GM18505 (cell line): ENCODE data around the gene SCAF1.
"Not testable (repeated sequence)": the region's sequence is repeated elsewhere in the genome, so short reads cannot be mapped to it uniquely, and the experiment has no call there.

Source experiments
- ATAC-seq: cut with Tn5 transposase; IDR thresholded peaks from one replicate; pipeline ENCODE4 v1.9.1; 2021; ENCODE audit not compliant: unreplicated experiment
- POLR2A ChIP-seq: IDR thresholded peaks from 4 replicates; pipeline ENCODE4 v1.6.1; 2011; ENCODE audit warnings: borderline replicate concordance; ENCODE audit not compliant: insufficient read depth, insufficient read length; ENCODE audit errors: extremely low read depth

Gene SCAF1

GRCh38 chr19:49602806-49603205, 39.2 kb upstream of the SCAF1 start:
- TF ChIP-seq POLR2A, result no peak
- ATAC-seq, result no peak

GRCh38 chr19:49605605-49606004, 36.4 kb upstream of the SCAF1 start:
- no peak for ATAC-seq
- TF ChIP-seq POLR2A, result no peak

GRCh38 chr19:49609499-49610092, 32.4 kb upstream of the SCAF1 start:
- ATAC-seq, result no peak
- TF ChIP-seq POLR2A, result no peak

- ATAC-seq, result no peak
- no peak for TF ChIP-seq POLR2A
Observed at GRCh38 chr19:49613374-49613773, 28.6 kb upstream of the SCAF1 start.

GRCh38 chr19:49614096-49614833, 27.7 kb upstream of the SCAF1 start:
- no peak for TF ChIP-seq POLR2A
- no peak for ATAC-seq

GRCh38 chr19:49615861-49616260, 26.1 kb upstream of the SCAF1 start:
- TF ChIP-seq POLR2A, result no peak

GRCh38 chr19:49616532-49616931, 25.5 kb upstream of the SCAF1 start:
- no peak for ATAC-seq
- TF ChIP-seq POLR2A, result no peak

More at GRCh38 chr19:49615861-49616260, 26.1 kb upstream of the SCAF1 start:
- no peak for ATAC-seq

- ATAC-seq, result no peak
- TF ChIP-seq POLR2A, result no peak
Observed at GRCh38 chr19:49616945-49617344, 25.1 kb upstream of the SCAF1 start.

- ATAC-seq, result not testable (repeated sequence)
Observed at GRCh38 chr19:49617860-49618259, 24.1 kb upstream of the SCAF1 start.

GRCh38 chr19:49624967-49625910, 16.8 kb upstream of the SCAF1 start:
- no peak for TF ChIP-seq POLR2A
- ATAC-seq, result no peak

GRCh38 chr19:49626226-49626625, 15.8 kb upstream of the SCAF1 start:
- ATAC-seq, result no peak
- TF ChIP-seq POLR2A, result no peak

GRCh38 chr19:49629659-49630058, 12.3 kb upstream of the SCAF1 start:
- TF ChIP-seq POLR2A, result no peak
- ATAC-seq, result no peak

GRCh38 chr19:49631014-49631588, 10.9 kb upstream of the SCAF1 start:
- TF ChIP-seq POLR2A, result no peak
- no peak for ATAC-seq
